Heart left ventricle (tissue), 13 donors: ENCODE measurements around the gene NT5C2.

Source experiments
- CTCF ChIP-seq, 12 donors: fragments of 200-600 bp; sonication (generic) in 4 of 12; IDR thresholded peaks; one replicate each; pipeline versions ENCODE4 v1.5.0 to v1.8.0; 2018 to 2022; ENCODE audit warnings: antibody characterized with exemption in 12 of 12, mild to moderate bottlenecking in 5 of 12
- POLR2A ChIP-seq, 2 donors: fragments of 450-650 bp; IDR thresholded peaks; one replicate each; pipeline ENCODE4 v1.6.1; 2017; ENCODE audit warnings: antibody characterized with exemption in 2 of 2, mild to moderate bottlenecking in 2 of 2, moderate library complexity in 2 of 2
- donor health status: ischemic (EF 13 %, LVEDD 7.1; RV severe dilation, severe dysfunction).
- donor health status: DM: no; HTN: yes; CAD: no.
- donor health status: DM: no; HTN: no; CAD: no.
- donor health status: ischemic (EF 25% LVEDD 6.9; RV normal size, moderate dysfunction).
- donor health status: ischemic (EF 25% LVEDD 5.7; RV mildly dilated, moderate dysfunction).
- donor health status: ischemic (EF 35%, LVEDD 5.7; RV mildly dilated, moderate dysfunction).
- donor health status: nonischemic (EF 11% LVEDD 7.7; RV severe dilation, severe dysfunction).
- donor health status: DM: yes; HTN: yes; CAD: no.
- donor health status: PGD.
- donor health status: ischemic (EF 29% LVEDD 5.4; RV normal size, mild dysfunction).
- donor health status: nonischemic (EF 23%, LVEDD 6.1; RV moderate dilation, normal function).

- TF ChIP-seq CTCF (IDR thresholded peaks at IDR 0.05) (no peak), POLR2A (IDR thresholded peaks at IDR 0.05) (no peak)
Measured at GRCh38 chr10:103180491-103180890, 12.6 kb downstream of the NT5C2 start.
